GM21367 (cell line): ENCODE data around the gene SEL1L2.

Experiments used
- ATAC-seq: cut with Tn5 transposase; IDR thresholded peaks from one replicate; pipeline ENCODE4 v1.9.1; 2021; ENCODE audit not compliant: unreplicated experiment

The SEL1L2 gene

GRCh38 chr20:13819885-13820645 is 170.3 kb downstream of the SEL1L2 start:
- peak; percentile 91 for ATAC-seq

GRCh38 chr20:13817342-13817741 is 173.1 kb downstream of the SEL1L2 start:
- no peak for ATAC-seq

- ATAC-seq, result no peak
These were observed 173.7 kb downstream of the SEL1L2 start for GRCh38 chr20:13816757-13817156.

- ATAC-seq, result no peak
These were observed 175.7 kb downstream of the SEL1L2 start for GRCh38 chr20:13814672-13815071.

- no peak for ATAC-seq
These were observed 176.5 kb downstream of the SEL1L2 start for GRCh38 chr20:13813910-13814309.

GRCh38 chr20:13810446-13810845 is 180.0 kb downstream of the SEL1L2 start:
- no peak for ATAC-seq

- ATAC-seq, result no peak
These were observed 180.6 kb downstream of the SEL1L2 start for GRCh38 chr20:13809855-13810254.

GRCh38 chr20:13809373-13809772 is 181.0 kb downstream of the SEL1L2 start:
- ATAC-seq, result no peak

- ATAC-seq, result no peak
These were observed 189.7 kb downstream of the SEL1L2 start for GRCh38 chr20:13800728-13801134.

- ATAC-seq, result no peak
These were observed 190.4 kb downstream of the SEL1L2 start for GRCh38 chr20:13799974-13800373.
